Natural killer cell (primary cell): ENCODE results near the gene SCP2. TPM values are rescaled to one million over a fixed set of nuclear protein-coding genes. Genes with fewer than 3 reads are reported as not detected.

ENCODE experiments used
- ATAC-seq, 3 donors: fragments of 150-1000 bp in 2 of 3; fragments of 200-7000 bp in 1 of 3; cut with Tn5 transposase; 1 replicate in 1 of 3; 2 replicates in 2 of 3; pipeline ENCODE4 v1.10.0; 2021; ENCODE audit warnings: mild to moderate bottlenecking in 2 of 3, moderate library complexity in 2 of 3
- DNase-seq, 2 donors: peaks; one replicate each; pipeline versions ENCODE4 v3.0.0 to v3.0.0-alpha.2; 2013 to 2021; ENCODE audit warnings: mixed read lengths in 1 of 2
- H3K27ac ChIP-seq: one replicate; pipeline ENCODE4 v1.5.1; 2013; ENCODE audit warnings: mild to moderate bottlenecking, low read length
- H3K27me3 ChIP-seq: one replicate; pipeline ENCODE4 v1.6.1; 2013; ENCODE audit warnings: low read length; ENCODE audit not compliant: control insufficient read depth, insufficient read depth
- H3K36me3 ChIP-seq: one replicate; pipeline ENCODE4 v1.6.1; 2013; ENCODE audit warnings: low read length; ENCODE audit not compliant: control insufficient read depth, insufficient read depth
- H3K4me1 ChIP-seq: one replicate; pipeline ENCODE4 v1.6.1; 2013; ENCODE audit warnings: low read length; ENCODE audit not compliant: control insufficient read depth, insufficient read depth
- H3K4me3 ChIP-seq: one replicate; pipeline ENCODE4 v1.5.1; 2013; ENCODE audit warnings: low read length
- H3K9me3 ChIP-seq: one replicate; pipeline ENCODE4 v1.6.1; 2013; ENCODE audit warnings: low read length; ENCODE audit not compliant: control insufficient read depth, insufficient read depth
- H3K27ac Mint-ChIP-seq, 2 donors: one replicate each; pipeline ENCODE4 v1.8.0; 2022; ENCODE audit warnings: mild to moderate bottlenecking in 2 of 2, mixed read lengths in 2 of 2, moderate library complexity in 1 of 2
- H3K27me3 Mint-ChIP-seq, 2 donors: one replicate each; pipeline ENCODE4 v1.8.0; 2022; ENCODE audit warnings: low read depth in 2 of 2, mixed read lengths in 2 of 2
- H3K36me3 Mint-ChIP-seq: one replicate; pipeline ENCODE4 v1.8.0; 2022; ENCODE audit warnings: mixed read lengths
- H3K4me1 Mint-ChIP-seq, 2 donors: one replicate each; pipeline ENCODE4 v1.8.0; 2022; ENCODE audit warnings: mixed read lengths in 2 of 2
- H3K4me3 Mint-ChIP-seq: one replicate; pipeline ENCODE4 v1.8.0; 2022; ENCODE audit warnings: mild to moderate bottlenecking, moderate library complexity, mixed read lengths
- H3K9me3 Mint-ChIP-seq, 2 donors: one replicate each; pipeline ENCODE4 v1.8.0; 2022; ENCODE audit warnings: mixed read lengths in 2 of 2
- CTCF ChIP-seq: fragments of 200-600 bp; IDR thresholded peaks from one replicate; pipeline ENCODE4 v1.8.0; 2022; ENCODE audit warnings: antibody characterized with exemption
- WGBS: methylation state at CpG from one replicate; pipeline ENCODE4 v1.1.7; 2013; ENCODE audit warnings: missing lambda C conversion rate; ENCODE audit not compliant: insufficient coverage; 5-methylcytosine and 5-hydroxymethylcytosine counted together
- intact Hi-C: fragments of 100-400 bp; cut with micrococcal nuclease; formaldehyde crosslinking; loops from one replicate; pipeline ENCODE4 v1.14.2; 2022
- total RNA-seq, 4 donors: library from RNA; stranded (reverse); fragments of 120-200 nt in 1 of 4; gene quantifications; one replicate each; pipeline versions ENCODE4 v1.2.3 to v1.2.4, GENCODE V29; 2013 to 2022

The SCP2 gene
- total RNA-seq, 3 donors from 2014 or later (not counting 1 experiment from before 2014, with no cell fraction given), result 90.0 to 118 (median 105) TPM

DNA sequence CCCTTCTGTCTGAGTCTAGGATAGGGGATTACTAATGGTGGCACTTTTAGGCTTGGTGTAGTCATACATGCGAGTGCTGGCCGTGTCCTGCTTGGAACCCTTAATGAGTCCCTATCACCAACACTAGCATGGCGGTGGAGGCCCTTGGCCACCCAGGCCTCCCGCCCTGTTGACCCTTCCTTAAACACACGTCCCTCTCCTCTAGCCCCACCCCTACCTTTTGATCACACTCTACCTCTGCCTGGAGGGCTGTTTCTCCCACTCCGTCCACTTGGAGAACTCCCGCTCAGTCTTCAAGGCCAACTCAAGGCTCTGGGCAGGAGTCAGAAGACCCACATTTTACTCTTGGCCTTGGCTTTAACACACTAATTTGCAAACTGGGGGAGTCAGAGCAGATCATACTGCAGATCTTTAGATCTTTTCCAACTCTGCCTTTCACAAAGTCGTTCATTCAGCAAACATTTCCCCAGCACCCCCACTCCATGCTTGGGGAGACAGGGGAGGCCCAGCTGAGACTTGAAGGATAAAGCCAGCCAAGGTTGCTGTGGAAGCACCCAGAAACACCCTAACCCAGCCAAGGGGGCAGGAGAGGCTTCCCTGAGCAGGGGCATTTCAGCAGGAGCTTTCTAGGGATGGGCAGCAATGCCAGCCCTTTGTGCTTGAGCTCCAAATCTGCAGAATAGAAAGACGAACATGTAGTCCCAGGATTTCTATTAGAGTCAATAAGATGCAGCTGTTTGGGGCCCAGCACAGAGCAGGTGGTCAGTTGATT, 136.9 kb downstream of the SCP2 start:
- Histone ChIP-seq H3K36me3 (no peaks in the 10 kb centered on the region), H3K27ac (no peak overlapping the region), H3K27me3 (peaks cover 12% of the 10 kb centered on the region), H3K4me3 (no peak overlapping the region), H3K4me1 (peaks cover 19% of the 10 kb centered on the region), H3K9me3 (no peaks in the 10 kb centered on the region)
- Mint-ChIP-seq H3K36me3 (no peaks in the 10 kb centered on the region), H3K4me1 (peaks cover 0 to 17% of the 10 kb centered on the region in 2 donors), H3K27me3 (peaks cover 7 to 17% of the 10 kb centered on the region in 2 donors), H3K27ac (no peak overlapping the region), H3K9me3 (no peaks in the 10 kb centered on the region), H3K4me3 (peak overlapping the region; percentile 78)
- WGBS, result 89% methylated on average over 9 of the region's 9 CpGs
- DNase-seq (no peak), ATAC-seq (no peak)
- TF ChIP-seq CTCF, result no peak
- intact Hi-C loops, result no loop called here

- ATAC-seq, result no peak
- Histone ChIP-seq H3K27ac (no peak overlapping the region), H3K9me3 (no peaks in the 10 kb centered on the region), H3K36me3 (no peaks in the 10 kb centered on the region), H3K4me1 (peaks cover 19% of the 10 kb centered on the region), H3K4me3 (no peak overlapping the region), H3K27me3 (peaks cover 12% of the 10 kb centered on the region)
- DNase-seq, result no peak
- Mint-ChIP-seq H3K27ac (no peak overlapping the region), H3K4me1 (peaks cover 0 to 17% of the 10 kb centered on the region in 2 donors), H3K9me3 (no peaks in the 10 kb centered on the region), H3K4me3 (no peak overlapping the region), H3K36me3 (no peaks in the 10 kb centered on the region), H3K27me3 (peaks cover 7 to 17% of the 10 kb centered on the region in 2 donors)
- 90% methylated on average over 7 of the region's 7 CpGs for WGBS
- intact Hi-C loops, result no loop called here
- no peak for TF ChIP-seq CTCF
These were observed 138.3 kb downstream of the SCP2 start for GRCh38 chr1:53065391-53065790.

DNA sequence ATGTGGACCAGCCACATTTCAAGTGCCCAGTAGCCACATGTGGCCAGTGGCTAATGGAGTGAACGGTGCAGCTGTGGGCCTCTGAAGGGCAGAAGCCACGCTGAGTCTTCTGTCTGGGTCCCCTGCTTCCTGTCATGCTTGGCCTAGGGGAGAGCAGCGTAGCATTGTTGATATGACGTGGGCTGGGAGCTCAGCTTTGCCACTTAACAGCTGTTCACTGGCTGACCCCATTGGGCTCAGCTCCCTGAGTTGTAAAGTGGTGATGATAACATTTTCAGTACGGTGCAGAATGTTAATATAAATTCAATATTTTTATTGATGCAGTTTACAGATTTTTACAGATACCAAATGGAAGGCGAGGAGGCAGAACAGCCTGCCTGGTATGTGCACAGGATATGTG, 139.4 kb downstream of the SCP2 start:
- intact Hi-C loops, result no loop called here
- WGBS, result 81% methylated on average over 5 of the region's 6 CpGs
- Mint-ChIP-seq H3K36me3 (no peaks in the 10 kb centered on the region), H3K9me3 (no peaks in the 10 kb centered on the region), H3K27me3 (peaks cover 7 to 17% of the 10 kb centered on the region in 2 donors), H3K27ac (no peak overlapping the region), H3K4me3 (no peak overlapping the region), H3K4me1 (peaks cover 0 to 17% of the 10 kb centered on the region in 2 donors)
- peaks cover 17% of the 10 kb centered on the region for H3K4me1 ChIP-seq
- peaks cover 6% of the 10 kb centered on the region for H3K27me3 ChIP-seq
- ATAC-seq (no peak), DNase-seq (no peak)
- H3K9me3 ChIP-seq, result no peaks in the 10 kb centered on the region
- no peak overlapping the region for H3K4me3 ChIP-seq
- no peaks in the 10 kb centered on the region for H3K36me3 ChIP-seq
- no peak overlapping the region for H3K27ac ChIP-seq
- TF ChIP-seq CTCF, result no peak
